Stimulated activated CD4-positive, alpha-beta T cell treated with anti-CD3 and anti-CD28 coated beads, Interleukin-4, amount 100 ng/mL, for 4 hours (primary cell): ENCODE data around the gene SPATA16.
"Not testable (repeated sequence)": the region's sequence is repeated elsewhere in the genome, so short reads cannot be mapped to it uniquely, and the experiment has no call there.

Source experiments
- DNase-seq, 2 experiments: peaks; one replicate each; pipeline ENCODE4 v3.0.0-alpha.2; 2020

The SPATA16 gene

DNA sequence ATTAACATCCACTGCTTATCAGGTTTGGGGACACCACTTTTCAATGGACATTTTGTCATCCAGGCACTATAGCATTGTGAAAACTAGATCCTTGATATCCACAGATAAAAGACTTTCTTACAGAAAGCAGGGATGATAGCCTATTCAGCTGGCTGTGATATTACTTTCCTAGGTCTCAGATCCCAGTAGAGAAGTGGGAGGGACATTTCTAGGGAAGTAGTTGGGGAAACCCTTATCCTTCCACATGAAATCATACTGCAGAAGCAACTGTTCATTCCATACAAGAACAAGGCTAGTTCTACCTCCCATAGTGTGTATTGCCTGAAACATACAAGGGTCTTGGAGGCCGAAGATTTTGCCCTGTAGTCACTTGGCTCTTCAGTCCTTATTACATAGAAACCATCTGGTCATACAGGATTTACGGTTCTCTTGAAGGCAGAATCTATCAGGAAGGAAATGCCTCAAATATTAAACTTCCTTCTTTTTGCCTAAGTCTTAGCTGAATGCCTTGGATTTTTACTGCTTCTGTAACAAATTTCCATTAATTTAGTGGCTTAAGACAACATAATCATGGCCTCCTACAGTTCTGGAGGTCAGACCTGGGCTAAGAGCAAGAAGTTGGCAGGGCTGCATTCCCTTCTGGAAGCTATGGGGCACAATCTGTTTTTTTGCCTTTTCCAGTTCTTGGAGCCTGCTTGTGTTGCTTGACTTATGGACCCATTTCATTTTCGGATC lies 271.1 kb downstream of the SPATA16 start:
- DNase-seq, result no peak

DNA sequence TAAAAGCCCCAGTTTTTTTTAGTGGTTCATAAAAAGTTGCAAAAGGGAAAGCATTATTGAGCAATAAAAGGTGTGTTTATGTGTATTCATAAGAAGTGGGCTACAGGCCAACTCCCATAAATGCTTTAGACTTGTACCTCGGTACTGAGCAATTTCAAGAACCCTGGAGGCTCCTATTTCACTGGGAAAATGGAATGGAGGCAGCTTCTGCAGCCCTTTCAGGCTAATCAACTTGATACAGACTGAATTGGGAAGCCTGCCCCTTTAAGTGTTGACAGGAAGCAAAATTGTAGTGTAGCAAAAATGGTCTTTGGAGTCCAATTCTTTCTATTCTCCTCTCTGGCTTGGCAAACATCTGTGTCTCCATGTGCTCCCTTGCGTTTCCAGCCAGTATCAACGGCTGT lies 271.7 kb downstream of the SPATA16 start:
- DNase-seq, result no peak

DNA sequence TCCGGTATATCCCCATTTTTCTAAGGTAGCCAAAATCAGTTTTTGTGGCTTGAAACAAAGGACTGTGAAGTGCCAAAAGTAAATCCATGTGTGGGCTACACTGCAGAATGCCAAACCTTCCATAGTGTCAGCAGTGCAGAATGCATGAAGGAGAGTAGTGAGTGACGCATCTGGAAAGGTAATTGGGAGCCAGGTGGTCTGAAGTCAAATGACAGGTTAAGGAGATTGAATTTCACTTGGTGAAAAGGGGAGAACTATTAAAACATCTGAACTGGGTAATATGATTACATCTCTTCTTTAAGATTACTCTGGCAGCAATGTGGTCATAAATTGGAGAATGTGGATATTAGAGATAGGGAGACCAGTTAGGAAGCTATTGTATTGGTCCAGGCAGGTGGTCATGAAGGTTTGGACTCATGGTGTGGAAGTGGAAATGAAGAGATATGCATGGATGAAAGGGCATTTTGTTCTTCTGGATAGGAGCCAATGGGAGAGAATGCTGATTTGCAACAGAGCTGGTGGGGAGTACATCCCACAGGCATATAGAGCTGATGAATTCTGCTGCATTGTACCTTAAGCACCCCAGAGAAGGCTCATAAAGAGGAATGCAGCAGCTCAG lies 272.3 kb downstream of the SPATA16 start:
- no peak for DNase-seq

DNA sequence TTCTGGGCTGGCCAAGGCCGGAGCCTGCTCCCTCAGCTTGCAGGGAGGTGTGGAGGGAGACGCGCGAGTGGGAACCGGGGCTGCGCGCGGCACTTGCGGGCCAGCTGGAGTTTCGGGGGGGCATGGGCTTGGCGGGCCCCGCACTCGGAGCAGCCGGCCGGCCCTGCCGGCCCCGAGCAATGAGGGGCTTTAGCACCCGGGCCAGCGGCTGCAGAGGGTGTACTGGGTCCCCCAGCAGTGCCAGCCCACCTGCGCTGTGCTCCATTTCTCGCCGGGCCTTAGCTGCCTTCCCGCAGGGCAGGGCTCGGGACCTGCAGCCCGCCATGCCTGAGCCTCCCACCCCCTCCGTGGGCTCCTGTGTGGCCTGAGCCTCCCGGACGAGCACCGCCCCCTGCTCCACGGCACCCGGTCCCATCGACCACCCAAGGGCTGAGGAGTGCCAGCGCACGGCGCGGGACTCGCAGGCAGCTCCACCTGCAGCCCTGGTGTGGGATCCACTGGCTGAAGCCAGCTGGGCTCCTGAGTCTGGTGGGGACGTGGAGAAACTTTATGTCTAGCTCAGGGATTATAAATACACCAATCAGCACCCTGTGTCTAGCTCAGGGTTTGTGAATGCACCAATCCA lies 274.2 kb downstream of the SPATA16 start:
- not testable (repeated sequence) for DNase-seq

DNA sequence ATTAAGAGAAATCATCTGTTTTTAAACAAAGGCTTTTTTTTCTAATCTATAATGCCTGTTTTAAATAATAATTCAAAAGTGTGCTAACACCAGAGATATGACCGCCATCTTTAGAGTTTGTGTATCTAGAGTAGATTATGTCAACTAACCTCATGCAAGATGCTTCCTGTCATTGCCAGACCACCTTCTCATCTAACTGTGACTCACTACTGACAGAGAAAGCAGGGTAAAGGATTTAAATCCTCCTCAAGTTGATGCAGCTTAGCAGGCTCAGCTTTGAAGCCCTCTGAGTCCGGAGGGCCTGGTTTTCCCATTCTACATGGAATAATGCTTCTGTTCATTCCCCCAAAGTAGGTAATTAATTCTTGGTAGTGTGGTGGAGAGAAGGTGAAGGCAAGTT lies 282.0 kb downstream of the SPATA16 start:
- DNase-seq, result no peak

DNA sequence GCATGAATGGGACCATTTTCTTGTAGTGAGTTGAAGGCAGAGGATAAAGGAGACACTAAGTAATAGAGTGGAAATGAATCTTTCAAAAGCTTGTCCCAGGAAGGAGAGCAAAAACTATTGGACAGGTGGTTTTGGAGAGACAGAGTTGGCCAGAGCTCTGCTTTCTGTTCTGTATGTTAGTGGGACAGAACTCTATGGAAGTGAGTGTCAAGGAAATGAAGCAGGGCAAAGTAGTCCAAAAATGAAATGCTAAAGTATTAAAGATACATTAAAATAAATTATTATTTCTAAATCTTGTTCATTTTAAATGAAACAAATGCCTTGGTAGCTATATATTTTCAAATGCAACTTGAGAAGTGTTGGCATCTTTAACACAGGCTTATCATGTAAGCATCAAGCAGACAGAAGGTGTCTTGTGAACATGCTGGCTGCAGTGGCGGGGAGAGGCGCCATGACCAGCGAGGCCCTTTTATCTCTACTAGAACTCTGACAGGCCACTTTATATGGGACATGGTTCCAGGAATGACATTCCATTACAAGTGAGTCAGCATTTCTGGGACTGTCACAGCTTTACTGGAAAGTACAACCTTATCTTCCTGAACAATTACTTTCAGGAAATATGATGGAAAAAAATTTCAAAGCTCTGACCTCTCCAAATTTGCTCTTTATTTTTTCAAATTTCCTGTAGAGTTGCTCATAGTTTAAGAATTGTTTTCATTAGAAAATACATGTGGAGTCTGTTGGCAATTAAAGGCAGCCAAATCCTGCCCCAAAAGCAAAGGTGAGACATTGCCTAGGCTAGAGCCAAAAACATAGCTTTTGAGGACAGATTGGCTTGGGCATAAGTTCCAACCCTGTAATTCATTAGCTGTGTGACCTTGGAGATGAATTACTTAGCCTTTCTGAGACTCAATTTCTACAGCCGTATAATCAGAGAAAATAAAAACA lies 284.0 kb downstream of the SPATA16 start:
- no peak for DNase-seq

DNA sequence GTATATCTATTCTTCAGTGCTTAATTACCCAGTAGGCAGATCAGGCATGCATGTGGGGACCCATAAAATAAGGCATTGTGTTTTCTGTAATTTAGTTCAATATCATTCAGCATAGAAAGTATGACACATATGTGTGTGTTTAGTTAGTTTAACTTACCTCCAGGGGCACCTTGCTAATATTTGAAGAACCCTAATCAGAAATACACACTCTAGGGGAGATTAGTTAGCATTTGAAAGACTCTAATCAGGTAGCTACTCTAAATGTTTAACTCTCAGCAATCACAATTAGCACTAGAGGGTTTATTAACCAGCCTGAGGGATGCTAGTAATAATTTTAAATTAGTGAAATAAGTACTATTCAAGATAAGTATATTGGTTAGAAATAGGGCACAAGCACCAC lies 286.0 kb downstream of the SPATA16 start:
- no peak for DNase-seq

DNA sequence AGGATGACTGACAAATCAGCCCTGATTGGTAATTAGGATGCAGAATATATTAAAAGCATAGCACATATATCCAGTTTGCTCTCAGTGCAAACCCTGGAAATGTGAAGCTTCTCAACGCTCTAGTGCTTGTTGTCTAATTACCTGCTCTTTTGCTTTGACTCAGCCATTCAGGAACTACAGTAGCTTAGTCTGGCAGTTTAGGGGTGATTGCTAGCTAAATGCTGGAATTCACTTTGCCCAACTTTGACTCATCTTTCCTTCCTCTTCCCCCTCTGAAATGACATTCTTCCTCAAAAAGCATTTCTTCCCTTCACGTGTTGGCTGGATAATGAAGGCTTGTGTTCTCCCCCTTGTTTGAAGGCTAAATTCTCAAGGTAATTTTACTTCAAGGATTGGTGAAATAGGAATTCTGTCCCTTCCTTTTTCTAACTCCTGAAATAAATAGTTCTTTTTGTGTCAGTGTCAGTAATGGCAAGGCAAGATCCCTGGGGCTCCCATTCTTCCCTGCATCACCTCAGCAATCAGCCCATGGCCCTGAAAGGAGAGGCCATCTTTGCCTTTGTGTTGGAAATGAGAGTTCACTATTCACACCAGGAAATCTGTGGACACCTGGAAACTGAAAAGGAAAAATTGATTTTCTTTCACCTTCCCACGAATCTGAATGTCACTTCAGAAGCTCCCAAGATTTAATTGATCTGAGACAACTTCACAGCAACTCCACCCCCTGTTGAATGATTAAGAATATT lies 286.9 kb downstream of the SPATA16 start:
- DNase-seq, result no peak

DNA sequence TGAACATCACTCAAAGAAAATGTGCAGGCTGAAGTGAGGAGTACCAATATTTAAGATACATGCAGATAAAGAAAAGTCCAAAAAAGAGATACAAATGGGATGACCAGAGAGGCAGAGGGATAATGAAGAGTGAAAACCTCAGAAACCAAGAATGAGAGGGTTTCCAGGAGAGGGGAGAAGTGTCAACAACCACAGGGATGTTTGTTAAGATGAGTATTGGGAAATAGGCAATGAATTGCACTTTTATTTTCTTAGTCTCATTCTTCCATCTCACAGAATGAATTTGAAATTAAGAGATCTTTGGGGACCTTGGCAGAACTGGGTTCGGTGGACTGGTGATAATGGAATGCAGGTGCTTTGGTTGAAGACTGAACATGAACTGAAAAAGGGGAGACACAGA lies 288.0 kb downstream of the SPATA16 start:
- no peak for DNase-seq

DNA sequence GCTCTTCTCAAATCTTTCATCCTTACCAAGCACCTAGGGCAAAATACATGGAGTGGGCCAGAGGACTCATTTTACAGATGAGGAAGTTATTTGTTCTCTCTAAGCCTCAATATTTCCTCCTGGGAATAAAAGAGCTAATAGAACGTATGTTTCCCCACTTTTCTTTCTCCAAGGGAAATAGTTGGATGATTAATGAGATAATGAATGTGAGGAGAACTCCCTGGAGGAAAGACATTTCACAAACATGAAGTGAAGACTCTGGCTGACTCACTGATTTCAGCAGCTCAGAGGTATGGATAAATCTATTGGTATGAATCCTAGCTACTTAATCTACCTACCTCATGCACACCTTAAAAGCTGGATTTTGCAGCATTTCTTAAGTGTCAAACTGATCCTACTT lies 292.1 kb downstream of the SPATA16 start:
- DNase-seq, result no peak

DNA sequence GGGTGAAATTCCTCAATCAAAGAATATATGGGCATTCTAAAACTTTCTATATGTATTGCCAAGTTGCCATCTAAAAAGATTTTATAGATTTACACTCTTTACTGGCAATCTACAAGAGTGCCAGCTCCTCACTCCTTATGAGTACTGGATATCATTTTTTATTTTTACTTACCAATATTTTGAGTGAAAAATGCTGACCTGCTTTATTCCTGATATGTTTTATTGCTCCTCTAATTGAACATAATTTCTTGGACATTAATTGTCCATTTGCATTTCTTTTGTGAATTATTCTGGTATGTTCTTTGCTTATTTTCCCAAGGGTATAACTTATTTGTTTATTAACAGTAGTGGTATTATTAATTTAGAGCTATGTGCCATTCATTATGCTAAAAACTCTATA lies 293.7 kb downstream of the SPATA16 start:
- DNase-seq, result no peak

DNA sequence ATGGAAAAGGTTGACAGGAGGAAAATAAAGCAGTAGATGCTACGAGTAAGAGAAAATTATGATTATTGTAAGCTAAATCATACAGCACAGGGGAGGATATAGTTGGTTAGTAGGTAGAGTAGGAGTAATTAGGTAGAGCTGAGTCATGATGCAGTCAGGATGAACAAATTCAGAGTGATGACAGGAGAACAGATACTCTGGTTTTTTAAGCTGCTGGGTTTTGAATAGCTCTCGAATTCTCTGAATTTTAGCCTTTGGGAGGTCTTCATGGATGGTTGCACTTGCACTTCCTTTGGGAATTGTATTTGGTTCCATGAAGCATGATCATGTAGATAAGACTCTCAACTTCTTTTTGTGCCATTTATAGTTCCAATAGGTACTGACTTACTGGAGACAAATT lies 294.3 kb downstream of the SPATA16 start:
- DNase-seq, result no peak

DNA sequence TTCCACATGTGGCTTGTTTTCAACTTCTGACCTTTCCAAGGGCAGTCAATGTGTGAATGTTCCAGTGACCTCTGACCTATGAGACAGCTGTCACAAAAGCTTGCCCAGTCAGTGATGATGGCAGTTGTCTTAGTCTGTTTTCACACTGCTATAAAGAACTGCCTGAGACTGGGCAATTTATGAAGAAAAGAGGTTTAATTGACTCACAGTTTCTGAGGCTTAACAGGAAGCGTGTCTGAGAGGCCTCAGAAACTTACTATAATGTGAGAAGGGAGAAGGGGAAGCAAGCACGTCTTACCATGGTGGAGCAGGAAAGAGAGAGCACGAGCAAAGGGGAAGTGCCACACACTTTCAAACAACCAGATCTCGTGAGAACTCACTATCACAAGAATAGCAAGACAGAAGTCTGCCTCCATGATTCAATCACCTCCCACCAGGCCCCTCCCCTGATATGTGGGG lies 294.9 kb downstream of the SPATA16 start:
- no peak for DNase-seq

DNA sequence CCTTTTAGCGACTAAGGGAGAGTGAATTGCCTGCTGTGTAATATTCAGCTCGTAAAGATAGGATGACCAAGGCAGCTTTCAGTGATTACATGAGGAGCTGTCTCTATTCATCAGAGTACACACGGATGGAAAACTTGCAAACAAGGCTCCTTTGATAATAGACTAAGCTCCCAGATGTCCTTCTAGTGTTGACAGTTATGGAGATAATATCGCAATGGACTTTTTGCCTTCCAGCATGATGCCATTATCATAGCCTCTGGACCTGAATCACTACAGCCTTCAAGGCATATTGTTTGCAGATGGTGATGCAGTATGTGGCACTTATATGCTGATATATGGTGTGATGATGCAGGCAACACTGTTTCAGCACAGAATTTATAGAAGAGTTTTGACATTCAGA lies 296.6 kb downstream of the SPATA16 start:
- DNase-seq, result no peak

DNA sequence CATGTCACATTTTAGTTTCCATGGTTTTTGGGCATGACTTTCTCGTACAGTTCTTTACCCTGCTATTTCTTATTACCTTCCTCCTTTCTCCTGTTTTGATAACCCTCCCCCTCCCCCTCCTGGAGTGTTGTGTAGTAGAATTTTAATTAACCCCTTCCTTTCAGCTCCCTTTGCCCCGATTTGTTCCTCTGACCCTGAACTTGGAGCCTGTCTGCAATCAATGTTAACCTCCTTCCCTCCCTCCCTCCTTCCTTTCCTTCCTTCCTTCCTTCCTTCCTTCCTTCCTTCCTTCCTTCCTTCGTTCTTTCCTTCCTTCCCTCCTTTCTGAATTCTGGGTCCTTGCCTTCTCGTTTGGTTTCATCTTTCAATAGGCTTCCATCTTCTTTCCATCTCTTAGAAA lies 300.1 kb downstream of the SPATA16 start:
- no peak for DNase-seq

DNA sequence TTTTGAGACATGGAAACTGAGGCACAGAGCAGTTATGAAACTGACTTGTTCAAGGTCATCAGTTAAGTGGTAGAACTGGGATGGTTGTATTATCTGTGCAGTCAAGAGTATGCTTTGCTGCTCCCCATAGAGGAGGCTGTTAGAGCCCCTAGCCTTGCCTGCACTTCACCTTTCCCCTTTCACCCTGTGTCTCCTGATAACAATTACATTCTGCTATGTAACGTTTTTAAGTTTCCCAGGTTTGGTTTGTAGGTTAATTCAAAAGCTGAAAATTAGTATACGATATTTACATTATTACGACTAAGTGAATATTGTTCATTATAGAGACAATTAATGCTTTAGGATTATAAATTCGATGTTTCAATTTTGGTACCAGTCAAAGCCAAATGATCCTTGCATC lies 300.6 kb downstream of the SPATA16 start:
- no peak for DNase-seq

DNA sequence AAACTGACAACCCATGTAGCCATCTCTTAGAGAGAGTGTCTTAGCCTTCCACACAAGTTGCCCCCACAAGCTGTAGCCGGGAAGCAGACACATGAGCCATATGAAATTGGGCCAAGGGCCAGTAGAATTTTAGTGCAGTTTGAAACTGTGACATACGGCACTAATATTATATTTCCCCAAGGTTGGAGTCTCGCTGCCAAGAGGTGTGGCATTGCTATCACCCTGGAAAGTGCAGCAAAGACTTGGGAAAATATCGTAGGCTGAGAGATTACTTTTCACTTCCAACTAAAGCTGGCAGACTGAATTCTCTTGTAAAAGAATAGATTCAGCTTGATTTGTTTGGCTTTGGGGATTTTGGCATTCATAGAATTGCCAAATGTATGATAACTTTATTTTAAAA lies 301.4 kb downstream of the SPATA16 start:
- DNase-seq, result no peak
